Osteocyte (in vitro differentiated cells): ENCODE measurements around the gene PFDN1. TPM values are rescaled to one million over a fixed set of nuclear protein-coding genes. Genes with fewer than 3 reads are reported as not detected.

Source experiments
- DNase-seq: peaks from one replicate; pipeline ENCODE4 v3.0.0; 2021; ENCODE audit warnings: mixed read lengths; ENCODE audit not compliant: unreplicated experiment; ENCODE audit errors: extremely low spot score
- H3K27ac Mint-ChIP-seq: one replicate; pipeline ENCODE4 v1.8.0; 2021; ENCODE audit warnings: mild to moderate bottlenecking, mixed read lengths; ENCODE audit not compliant: unreplicated experiment
- H3K27me3 Mint-ChIP-seq: one replicate; pipeline ENCODE4 v1.8.0; 2021; ENCODE audit warnings: mixed read lengths; ENCODE audit not compliant: unreplicated experiment
- H3K36me3 Mint-ChIP-seq: one replicate; pipeline ENCODE4 v1.8.0; 2021; ENCODE audit warnings: mixed read lengths; ENCODE audit not compliant: unreplicated experiment
- H3K4me1 Mint-ChIP-seq: one replicate; pipeline ENCODE4 v1.8.0; 2021; ENCODE audit warnings: mixed read lengths; ENCODE audit not compliant: unreplicated experiment
- H3K4me3 Mint-ChIP-seq: one replicate; pipeline ENCODE4 v1.8.0; 2021; ENCODE audit warnings: mild to moderate bottlenecking, moderate library complexity, mixed read lengths; ENCODE audit not compliant: unreplicated experiment
- H3K9me3 Mint-ChIP-seq: one replicate; pipeline ENCODE4 v1.8.0; 2021; ENCODE audit warnings: mixed read lengths; ENCODE audit not compliant: unreplicated experiment
- CTCF ChIP-seq: fragments of 200-600 bp; sonication (generic); IDR thresholded peaks from 2 replicates; pipeline ENCODE4 v1.5.0; 2021; ENCODE audit warnings: antibody characterized with exemption, mild to moderate bottlenecking, moderate library complexity
- total RNA-seq: library from RNA; stranded (reverse); gene quantifications from 2 replicates; pipeline ENCODE4 v1.2.1, GENCODE V29; 2021

Gene PFDN1
- total RNA-seq, 1 donor from 2014 or later, result 49.6 TPM

- Mint-ChIP-seq H3K9me3 (no peaks in the 10 kb centered on the region), H3K4me3 (no peak overlapping the region), H3K27ac (peak overlapping the region; percentile 74), H3K36me3 (peaks cover 12% of the 10 kb centered on the region), H3K27me3 (no peaks in the 10 kb centered on the region), H3K4me1 (peaks cover 49% of the 10 kb centered on the region)
- no peak for TF ChIP-seq CTCF
- DNase-seq, result no peak
Measured at GRCh38 chr5:140245926-140246325, 57.0 kb downstream of the PFDN1 start.

GRCh38 chr5:140245341-140245740 lies 57.6 kb downstream of the PFDN1 start:
- no peak for DNase-seq

GRCh38 chr5:140244525-140245025 lies 58.3 kb downstream of the PFDN1 start:
- H3K27ac Mint-ChIP-seq, result peak overlapping the region; percentile 59
- peaks cover 50% of the 10 kb centered on the region for H3K4me1 Mint-ChIP-seq
- H3K36me3 Mint-ChIP-seq, result peaks cover 9% of the 10 kb centered on the region
- H3K27me3 Mint-ChIP-seq, result no peaks in the 10 kb centered on the region
- peak; percentile 96 for DNase-seq
- peak; percentile 94 for TF ChIP-seq CTCF
- no peaks in the 10 kb centered on the region for H3K9me3 Mint-ChIP-seq
- peak overlapping the region; percentile 35 for H3K4me3 Mint-ChIP-seq

More at GRCh38 chr5:140245341-140245740, 57.6 kb downstream of the PFDN1 start:
- peaks cover 12% of the 10 kb centered on the region for H3K36me3 Mint-ChIP-seq
- no peak overlapping the region for H3K4me3 Mint-ChIP-seq
- no peak overlapping the region for H3K27ac Mint-ChIP-seq
- no peaks in the 10 kb centered on the region for H3K27me3 Mint-ChIP-seq
- no peaks in the 10 kb centered on the region for H3K9me3 Mint-ChIP-seq
- H3K4me1 Mint-ChIP-seq, result peaks cover 48% of the 10 kb centered on the region
- no peak for TF ChIP-seq CTCF

GRCh38 chr5:140243706-140244250 lies 59.1 kb downstream of the PFDN1 start:
- no peaks in the 10 kb centered on the region for H3K9me3 Mint-ChIP-seq
- TF ChIP-seq CTCF, result no peak
- H3K4me1 Mint-ChIP-seq, result peaks cover 50% of the 10 kb centered on the region
- no peak overlapping the region for H3K27ac Mint-ChIP-seq
- H3K27me3 Mint-ChIP-seq, result no peaks in the 10 kb centered on the region
- DNase-seq, result no peak
- H3K36me3 Mint-ChIP-seq, result peaks cover 9% of the 10 kb centered on the region
- H3K4me3 Mint-ChIP-seq, result no peak overlapping the region

- Mint-ChIP-seq H3K27ac (no peak overlapping the region), H3K27me3 (no peaks in the 10 kb centered on the region), H3K9me3 (no peaks in the 10 kb centered on the region), H3K4me3 (no peak overlapping the region), H3K4me1 (peaks cover 50% of the 10 kb centered on the region), H3K36me3 (peaks cover 9% of the 10 kb centered on the region)
- TF ChIP-seq CTCF, result no peak
- DNase-seq, result no peak
Measured at GRCh38 chr5:140242890-140243585, 59.9 kb downstream of the PFDN1 start.
